Measurements from ENCODE around the gene ATP6AP1.

DNA sequence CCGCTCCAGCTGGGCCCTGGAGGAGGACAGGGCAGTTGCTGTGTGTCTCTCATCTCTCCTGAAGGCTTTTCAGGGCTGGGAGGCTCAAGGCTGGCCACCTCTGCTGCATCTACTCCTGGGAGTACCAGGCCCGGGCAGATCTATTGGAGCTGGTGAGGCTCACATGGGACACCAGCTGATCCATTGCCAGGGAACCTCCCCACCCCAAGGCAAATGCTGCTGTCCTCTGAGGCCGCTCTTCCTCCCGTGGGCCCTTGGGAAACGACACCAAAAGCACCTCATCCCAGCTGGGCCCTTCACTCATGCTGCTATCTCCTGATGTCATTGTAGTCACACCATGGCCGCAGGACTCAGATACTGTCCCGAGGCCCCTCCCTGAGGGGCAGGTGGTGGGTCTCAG lies 54.3 kb downstream of the ATP6AP1 start:
- TF ChIP-seq CTCF (IDR thresholded peaks at IDR 0.05) (no peak), EZH2 (IDR thresholded peaks at IDR 0.05; ENCODE audit: borderline replicate concordance, insufficient read depth, low read depth, low read length, poor library complexity, severe bottlenecking) (no peak)
